Stimulated activated memory B cell treated with anti-CD40 and anti-IgM and Interleukin-4, amounts not matched to agents 10 μg/mL and 1 μg/mL and 100 μg/mL, for 72 hours (primary cell): ENCODE measurements around the gene AQP12B.
A peak's percentile ranks its signal among the peaks of the same experiment; 100 is the strongest.

Experiments used
- ATAC-seq: fragments of 150-1000 bp; cut with Tn5 transposase; 2 replicates; pipeline ENCODE4 v1.10.0; 2021
- H3K27ac Mint-ChIP-seq: one replicate; pipeline ENCODE4 v1.8.0; 2022; ENCODE audit warnings: mild to moderate bottlenecking, mixed read lengths
- H3K27me3 Mint-ChIP-seq: one replicate; pipeline ENCODE4 v1.8.0; 2022; ENCODE audit warnings: mixed read lengths
- H3K36me3 Mint-ChIP-seq: one replicate; pipeline ENCODE4 v1.8.0; 2022; ENCODE audit warnings: mixed read lengths
- H3K4me1 Mint-ChIP-seq: one replicate; pipeline ENCODE4 v1.8.0; 2022; ENCODE audit warnings: mixed read lengths
- H3K4me3 Mint-ChIP-seq: one replicate; pipeline ENCODE4 v1.8.0; 2022; ENCODE audit warnings: mild to moderate bottlenecking, moderate library complexity, mixed read lengths
- H3K9me3 Mint-ChIP-seq: one replicate; pipeline ENCODE4 v1.8.0; 2022; ENCODE audit warnings: mixed read lengths

Gene AQP12B

DNA sequence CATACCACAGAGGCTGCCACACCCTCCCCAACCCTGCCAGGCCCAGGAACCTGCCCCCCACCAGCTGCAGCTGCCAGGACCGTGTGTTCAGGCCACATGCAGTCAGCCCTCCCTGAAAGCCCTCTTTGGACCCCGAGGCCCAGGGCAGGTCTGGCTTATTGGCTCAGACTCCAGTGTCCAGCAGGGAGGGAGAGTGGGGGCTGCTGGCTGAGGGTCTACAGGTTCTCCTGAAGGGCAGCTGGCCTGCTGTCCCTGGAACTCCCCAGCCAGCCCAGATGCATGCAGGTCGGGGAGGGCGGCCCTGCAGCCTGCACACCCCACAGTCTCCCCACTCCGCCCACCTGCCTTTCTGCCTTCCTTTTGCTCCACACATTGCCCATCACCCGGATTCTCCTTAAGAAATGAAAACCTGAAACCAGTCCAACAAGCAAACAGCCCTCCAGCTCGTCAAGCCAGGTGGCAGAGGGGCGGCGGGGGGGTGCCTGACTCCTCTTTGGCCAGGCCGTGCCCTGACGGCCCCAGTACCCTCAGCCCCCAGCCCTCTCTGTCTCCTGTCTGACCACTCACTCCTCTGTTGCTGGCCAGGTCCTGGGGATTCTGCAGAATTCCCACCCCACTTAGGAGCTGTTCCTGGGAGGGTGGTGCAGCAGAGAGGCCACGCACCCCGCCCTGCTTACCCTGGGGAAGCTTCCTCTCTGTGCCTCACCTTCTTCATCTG, 39.4 kb downstream of the AQP12B start:
- peaks cover 3% of the 10 kb centered on the region for H3K9me3 Mint-ChIP-seq
- no peak overlapping the region for H3K4me3 Mint-ChIP-seq
- no peak overlapping the region for H3K27ac Mint-ChIP-seq
- peaks cover 41% of the 10 kb centered on the region for H3K27me3 Mint-ChIP-seq
- H3K4me1 Mint-ChIP-seq: peaks cover 7% of the 10 kb centered on the region
- ATAC-seq: no peak
- H3K36me3 Mint-ChIP-seq: no peaks in the 10 kb centered on the region

- H3K4me1 Mint-ChIP-seq: peaks cover 7% of the 10 kb centered on the region
These were observed 39.9 kb downstream of the AQP12B start for GRCh38 chr2:240642806-240643092.

DNA sequence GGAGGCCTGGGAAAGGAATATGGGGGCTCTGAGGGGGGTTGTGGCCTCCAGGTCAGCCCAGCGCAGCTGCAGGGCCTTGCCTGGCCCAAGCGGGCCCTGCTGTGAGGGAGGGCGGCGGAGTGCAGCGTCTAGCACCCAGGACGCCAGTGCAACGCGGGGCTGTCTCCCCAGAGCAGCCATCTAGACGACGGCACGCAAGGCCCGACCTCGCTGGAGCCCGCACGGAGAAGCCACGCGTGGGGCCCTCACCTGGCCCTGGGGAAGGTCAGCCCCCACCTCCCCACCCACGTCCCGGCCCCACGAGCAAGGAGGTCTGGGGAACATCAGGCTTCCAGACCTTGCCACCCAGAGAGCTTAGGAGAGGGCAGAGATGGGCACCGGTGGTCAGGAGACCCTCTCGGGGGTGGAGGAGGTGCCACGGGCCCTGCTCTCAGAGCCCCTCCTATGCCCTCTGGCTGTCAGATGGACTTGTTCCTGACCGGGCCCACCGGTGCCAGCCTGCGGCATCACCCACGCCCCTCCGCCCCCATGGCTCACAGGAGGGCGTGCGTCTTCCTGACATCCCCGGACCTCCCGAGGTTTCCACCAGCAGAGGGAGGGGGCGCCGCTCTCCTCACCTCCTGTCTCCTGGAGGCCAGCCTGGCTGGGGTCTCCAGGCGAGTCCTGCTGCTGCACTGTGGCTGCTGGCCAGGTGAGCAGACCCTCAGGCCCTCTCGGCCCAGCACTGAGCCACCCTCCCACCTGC, 40.5 kb downstream of the AQP12B start:
- Mint-ChIP-seq H3K4me1 (peaks cover 7% of the 10 kb centered on the region), H3K27ac (no peak overlapping the region), H3K36me3 (no peaks in the 10 kb centered on the region), H3K4me3 (no peak overlapping the region), H3K27me3 (peaks cover 41% of the 10 kb centered on the region), H3K9me3 (peaks cover 3% of the 10 kb centered on the region)
- ATAC-seq: no peak

More at GRCh38 chr2:240642806-240643092, 39.9 kb downstream of the AQP12B start:
- Mint-ChIP-seq H3K36me3 (no peaks in the 10 kb centered on the region), H3K27ac (no peak overlapping the region), H3K27me3 (peaks cover 41% of the 10 kb centered on the region), H3K4me3 (no peak overlapping the region), H3K9me3 (peaks cover 3% of the 10 kb centered on the region)
- no peak for ATAC-seq

- H3K27ac Mint-ChIP-seq: no peak overlapping the region
- no peak for ATAC-seq
These were observed 41.7 kb downstream of the AQP12B start for GRCh38 chr2:240640939-240641338.

GRCh38 chr2:240639566-240639965, 43.1 kb downstream of the AQP12B start:
- Mint-ChIP-seq H3K9me3 (peaks cover 7% of the 10 kb centered on the region), H3K27ac (no peak overlapping the region), H3K4me3 (no peak overlapping the region), H3K36me3 (no peaks in the 10 kb centered on the region), H3K4me1 (no peaks in the 10 kb centered on the region), H3K27me3 (peaks cover 28% of the 10 kb centered on the region)
- no peak for ATAC-seq

More at GRCh38 chr2:240640939-240641338, 41.7 kb downstream of the AQP12B start:
- peaks cover 3% of the 10 kb centered on the region for H3K9me3 Mint-ChIP-seq
- H3K4me3 Mint-ChIP-seq: no peak overlapping the region
- peaks cover 42% of the 10 kb centered on the region for H3K27me3 Mint-ChIP-seq
- H3K36me3 Mint-ChIP-seq: no peaks in the 10 kb centered on the region
- H3K4me1 Mint-ChIP-seq: peaks cover under 1% of the 10 kb centered on the region

- Mint-ChIP-seq H3K4me3 (no peak overlapping the region), H3K9me3 (peaks cover 8% of the 10 kb centered on the region), H3K4me1 (no peaks in the 10 kb centered on the region), H3K36me3 (no peaks in the 10 kb centered on the region), H3K27me3 (peaks cover 24% of the 10 kb centered on the region), H3K27ac (no peak overlapping the region)
- ATAC-seq: no peak
These were observed 44.0 kb downstream of the AQP12B start for GRCh38 chr2:240638512-240639160.

DNA sequence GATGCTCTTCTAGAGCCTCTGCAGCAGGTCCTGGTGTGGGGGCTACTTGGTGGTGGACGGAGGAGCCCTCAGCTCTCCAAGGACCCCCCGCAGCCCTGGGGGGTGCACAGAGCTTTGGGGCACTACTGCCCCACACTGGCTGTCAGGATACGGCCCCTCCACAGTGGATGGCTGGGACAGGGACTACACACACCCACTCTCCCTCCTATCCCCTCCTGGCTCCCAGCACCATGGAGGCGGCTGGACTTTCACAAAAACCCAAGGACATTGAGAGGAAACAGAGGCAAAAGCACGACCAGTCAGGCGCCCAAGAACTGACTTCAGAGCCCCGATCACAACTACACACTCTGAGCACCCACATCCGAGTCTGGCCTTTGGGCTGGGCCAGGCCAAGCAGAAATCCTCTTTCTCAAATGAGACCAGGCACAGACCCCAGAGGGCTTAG, 44.8 kb downstream of the AQP12B start:
- Mint-ChIP-seq H3K4me3 (no peak overlapping the region), H3K27ac (no peak overlapping the region), H3K36me3 (no peaks in the 10 kb centered on the region), H3K27me3 (peaks cover 24% of the 10 kb centered on the region), H3K4me1 (no peaks in the 10 kb centered on the region), H3K9me3 (peaks cover 16% of the 10 kb centered on the region)
- no peak for ATAC-seq

GRCh38 chr2:240637116-240637900, 45.4 kb downstream of the AQP12B start:
- ATAC-seq: no peak
- Mint-ChIP-seq H3K27me3 (peaks cover 24% of the 10 kb centered on the region), H3K36me3 (peaks cover 3% of the 10 kb centered on the region), H3K4me3 (no peak overlapping the region), H3K27ac (no peak overlapping the region), H3K4me1 (no peaks in the 10 kb centered on the region), H3K9me3 (peaks cover 20% of the 10 kb centered on the region)

GRCh38 chr2:240636563-240637115, 46.0 kb downstream of the AQP12B start:
- Mint-ChIP-seq H3K27ac (no peak overlapping the region), H3K36me3 (peaks cover 10% of the 10 kb centered on the region), H3K4me1 (no peaks in the 10 kb centered on the region), H3K27me3 (peaks cover 24% of the 10 kb centered on the region), H3K4me3 (no peak overlapping the region), H3K9me3 (peaks cover 20% of the 10 kb centered on the region)
- ATAC-seq: peak; percentile 21

DNA sequence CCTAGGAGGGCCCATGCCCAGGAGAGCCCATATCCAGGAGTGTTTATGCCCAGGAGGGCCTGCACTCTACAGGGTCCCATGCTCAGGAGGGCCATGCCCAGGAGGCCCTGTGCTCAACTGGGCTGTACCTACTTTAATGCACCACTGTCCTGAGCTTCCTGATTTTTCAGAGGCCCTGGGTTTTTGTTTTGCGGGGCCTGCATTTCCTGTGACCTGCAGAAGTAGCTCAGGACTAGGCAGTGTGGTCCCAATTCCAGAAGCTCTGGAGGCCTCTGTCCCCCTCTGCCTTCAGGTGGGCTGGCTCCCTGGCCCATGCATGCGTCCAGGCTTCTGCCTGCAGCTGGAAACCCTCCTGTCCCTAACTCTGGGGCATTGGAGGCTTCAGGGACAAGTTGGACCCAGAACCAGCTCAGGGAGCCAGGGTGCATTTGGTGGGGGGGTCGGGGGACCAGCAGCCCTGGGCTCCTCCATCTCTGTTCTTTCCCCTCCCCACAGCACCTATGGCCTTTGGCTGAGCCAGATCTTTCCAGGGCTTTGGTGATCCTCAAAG, 46.6 kb downstream of the AQP12B start:
- Mint-ChIP-seq H3K9me3 (peaks cover 20% of the 10 kb centered on the region), H3K27me3 (peaks cover 24% of the 10 kb centered on the region), H3K36me3 (peaks cover 12% of the 10 kb centered on the region), H3K27ac (no peak overlapping the region), H3K4me1 (no peaks in the 10 kb centered on the region), H3K4me3 (no peak overlapping the region)
- ATAC-seq: peak; percentile 6

GRCh38 chr2:240635121-240635997, 47.3 kb downstream of the AQP12B start:
- Mint-ChIP-seq H3K9me3 (peaks cover 20% of the 10 kb centered on the region), H3K27ac (no peak overlapping the region), H3K4me3 (no peak overlapping the region), H3K4me1 (no peaks in the 10 kb centered on the region), H3K27me3 (peaks cover 24% of the 10 kb centered on the region), H3K36me3 (peaks cover 18% of the 10 kb centered on the region)
- peak; percentile 17 for ATAC-seq

DNA sequence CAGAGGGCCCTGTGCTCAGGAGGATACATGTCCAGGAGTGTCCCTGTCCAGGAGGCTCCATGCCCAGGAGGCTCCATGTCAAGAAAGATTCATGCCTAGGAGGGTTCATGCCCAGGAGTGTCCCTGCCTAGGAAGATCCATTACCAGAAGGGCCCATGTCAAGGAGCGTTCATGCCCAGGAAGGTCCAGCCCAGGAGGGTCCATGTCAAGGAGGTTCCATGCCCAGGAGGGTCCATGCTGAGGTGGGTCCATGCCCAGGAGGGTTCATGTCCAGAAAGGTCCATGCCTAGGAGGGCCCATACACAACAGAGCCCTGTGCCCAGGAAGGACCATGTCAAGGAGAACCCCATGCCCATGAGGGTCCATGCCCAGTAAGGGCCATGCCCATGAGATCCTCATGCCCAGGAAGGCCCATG, 50.4 kb downstream of the AQP12B start:
- Mint-ChIP-seq H3K9me3 (peaks cover 18% of the 10 kb centered on the region), H3K27me3 (peaks cover 19% of the 10 kb centered on the region), H3K36me3 (peaks cover 29% of the 10 kb centered on the region), H3K4me1 (no peaks in the 10 kb centered on the region), H3K4me3 (no peak overlapping the region), H3K27ac (no peak overlapping the region)
- no peak for ATAC-seq

- Mint-ChIP-seq H3K4me3 (no peak overlapping the region), H3K27ac (no peak overlapping the region), H3K9me3 (peaks cover 18% of the 10 kb centered on the region)
These were observed 51.0 kb downstream of the AQP12B start for GRCh38 chr2:240631548-240632305.

More at GRCh38 chr2:240631548-240632305, 51.0 kb downstream of the AQP12B start:
- Mint-ChIP-seq H3K36me3 (peaks cover 29% of the 10 kb centered on the region), H3K27me3 (peaks cover 13% of the 10 kb centered on the region), H3K4me1 (peaks cover 5% of the 10 kb centered on the region)
- ATAC-seq: no peak
